MM.1S (cell line): ENCODE measurements around the gene SPATA31C2.
"Not testable (repeated sequence)": the region's sequence is repeated elsewhere in the genome, so short reads cannot be mapped to it uniquely, and the experiment has no call there.

Experiments used
- CTCF ChIP-seq: fragments of 300-600 bp; sonication (generic); IDR thresholded peaks from 2 replicates; pipeline ENCODE4 v1.5.1; 2016; ENCODE audit warnings: antibody characterized with exemption, low read length, mixed read lengths
- EZH2 ChIP-seq: fragments of 300-600 bp; sonication (generic); optimal IDR thresholded peaks from 2 replicates; pipeline ENCODE3; 2017; ENCODE audit warnings: low read depth, mild to moderate bottlenecking, antibody characterized with exemption, low read length, mixed read lengths
- EZH2phosphoT487 ChIP-seq: fragments of 300-600 bp; sonication (generic); IDR thresholded peaks from 2 replicates; pipeline ENCODE4 v1.6.1; 2018; ENCODE audit warnings: antibody characterized with exemption, low read length

DNA sequence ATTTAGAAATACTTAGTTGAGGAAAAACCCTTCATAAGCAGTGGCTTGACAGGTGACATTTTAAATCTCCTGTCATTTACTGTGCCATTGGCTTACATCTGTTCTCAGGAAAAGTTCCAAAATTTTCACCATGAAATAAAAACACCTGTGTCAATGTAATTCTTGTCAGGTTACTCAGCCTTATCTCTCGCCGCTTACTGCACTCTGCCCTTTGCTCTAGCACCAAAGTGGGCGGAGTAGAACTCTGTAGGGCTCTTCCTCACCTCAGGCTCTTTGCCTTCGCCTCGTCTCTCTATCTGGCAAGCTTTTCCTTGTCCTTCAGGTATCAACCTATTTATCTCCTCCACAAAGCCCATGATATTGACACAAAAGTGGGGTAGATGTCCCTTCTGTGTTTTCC, 20.2 kb downstream of the SPATA31C2 start:
- not testable (repeated sequence) for TF ChIP-seq CTCF, EZH2, EZH2phosphoT487
